Measurements from ENCODE around the gene IFNLR1. TPM values are rescaled to one million over a fixed set of nuclear protein-coding genes. Genes with fewer than 3 reads are reported as not detected.

Gene IFNLR1
- total RNA-seq, 1 donor from 2014 or later: 11.1 TPM

DNA sequence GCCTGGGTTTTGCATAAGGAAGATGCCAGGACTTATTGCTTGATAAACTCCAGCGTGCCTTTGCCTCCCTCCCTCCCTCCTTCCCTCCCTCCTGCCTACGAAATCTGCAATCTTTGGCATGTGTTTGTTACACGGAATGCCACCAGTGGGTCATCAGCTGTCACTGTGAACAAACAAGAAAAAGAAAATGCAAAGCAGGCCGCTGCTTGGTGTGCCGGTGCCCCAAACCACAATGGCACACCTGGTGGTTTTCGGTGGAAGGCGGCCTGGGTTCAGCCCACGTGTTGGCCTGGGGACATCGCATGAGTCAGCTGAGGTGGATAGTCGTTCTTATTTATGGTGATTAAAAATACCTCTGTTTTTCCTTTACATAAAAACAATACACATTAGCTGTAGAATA, 16.3 kb upstream of the IFNLR1 start:
- no peak for DNase-seq
- TF ChIP-seq, protein P1, sequence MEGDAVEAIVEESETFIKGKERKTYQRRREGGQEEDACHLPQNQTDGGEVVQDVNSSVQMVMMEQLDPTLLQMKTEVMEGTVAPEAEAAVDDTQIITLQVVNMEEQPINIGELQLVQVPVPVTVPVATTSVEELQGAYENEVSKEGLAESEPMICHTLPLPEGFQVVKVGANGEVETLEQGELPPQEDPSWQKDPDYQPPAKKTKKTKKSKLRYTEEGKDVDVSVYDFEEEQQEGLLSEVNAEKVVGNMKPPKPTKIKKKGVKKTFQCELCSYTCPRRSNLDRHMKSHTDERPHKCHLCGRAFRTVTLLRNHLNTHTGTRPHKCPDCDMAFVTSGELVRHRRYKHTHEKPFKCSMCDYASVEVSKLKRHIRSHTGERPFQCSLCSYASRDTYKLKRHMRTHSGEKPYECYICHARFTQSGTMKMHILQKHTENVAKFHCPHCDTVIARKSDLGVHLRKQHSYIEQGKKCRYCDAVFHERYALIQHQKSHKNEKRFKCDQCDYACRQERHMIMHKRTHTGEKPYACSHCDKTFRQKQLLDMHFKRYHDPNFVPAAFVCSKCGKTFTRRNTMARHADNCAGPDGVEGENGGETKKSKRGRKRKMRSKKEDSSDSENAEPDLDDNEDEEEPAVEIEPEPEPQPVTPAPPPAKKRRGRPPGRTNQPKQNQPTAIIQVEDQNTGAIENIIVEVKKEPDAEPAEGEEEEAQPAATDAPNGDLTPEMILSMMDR (IDR thresholded peaks at IDR 0.05): no peak
- Histone ChIP-seq H3K36me3 (no peaks in the 10 kb centered on the region), H3K9me3 (no peaks in the 10 kb centered on the region), H3K27me3 (no peaks in the 10 kb centered on the region), H3K4me1 (peaks cover 8% of the 10 kb centered on the region), H3K27ac (no peak overlapping the region), H3K4me3 (no peak overlapping the region)
- no peak for ATAC-seq
- intact Hi-C loops (cut with DNase I): no loop called here

DNA sequence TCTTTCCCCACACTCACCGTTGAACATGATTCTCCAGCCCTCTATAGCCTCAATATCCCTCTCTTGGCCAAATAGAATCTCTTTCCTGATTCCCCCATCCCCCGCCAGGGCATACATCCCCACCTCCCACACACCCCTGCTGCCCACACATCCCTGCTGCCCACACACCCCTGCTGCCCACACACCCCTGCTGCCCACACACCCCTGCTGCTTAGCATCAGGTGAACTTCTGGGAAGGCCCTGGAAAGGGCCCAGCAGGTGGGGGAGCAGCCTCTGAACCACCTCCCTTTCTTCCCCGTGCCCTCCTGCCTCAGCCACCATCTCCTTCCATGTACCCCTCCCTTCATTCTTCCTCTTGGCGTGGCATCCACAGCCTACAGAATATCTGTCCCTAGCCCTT, 15.9 kb upstream of the IFNLR1 start:
- Histone ChIP-seq H3K27ac (no peak overlapping the region), H3K9me3 (no peaks in the 10 kb centered on the region), H3K4me1 (peaks cover 8% of the 10 kb centered on the region), H3K4me3 (no peak overlapping the region), H3K36me3 (no peaks in the 10 kb centered on the region), H3K27me3 (no peaks in the 10 kb centered on the region)
- TF ChIP-seq, protein P1 (IDR thresholded peaks at IDR 0.05): no peak
- intact Hi-C loops (cut with DNase I): no loop called here
- no peak for ATAC-seq
- DNase-seq: no peak

DNA sequence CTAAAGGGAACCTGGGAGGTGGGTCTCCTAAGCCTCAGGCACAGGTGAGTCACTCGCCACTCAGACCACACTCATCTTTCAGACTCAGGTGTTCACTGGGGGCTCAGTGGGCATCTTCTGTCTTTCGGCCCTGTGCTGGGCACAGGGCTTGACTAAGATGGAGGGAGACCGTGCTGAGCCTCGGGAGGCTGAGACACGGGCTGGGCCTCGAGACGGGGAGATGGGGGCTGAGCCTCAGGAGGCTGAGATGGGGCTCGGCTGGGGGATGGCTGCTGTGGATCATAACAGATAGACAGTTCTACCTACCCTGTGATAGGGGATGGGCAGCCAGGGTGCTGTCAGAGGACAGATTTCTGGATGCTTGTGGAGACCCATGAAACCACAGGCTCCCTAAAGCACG, 15.5 kb upstream of the IFNLR1 start:
- no peak overlapping the region for H3K4me3 ChIP-seq
- no peaks in the 10 kb centered on the region for H3K36me3 ChIP-seq
- no peaks in the 10 kb centered on the region for H3K27me3 ChIP-seq
- peaks cover 8% of the 10 kb centered on the region for H3K4me1 ChIP-seq
- H3K27ac ChIP-seq: no peak overlapping the region
- ATAC-seq (no peak), DNase-seq (no peak)
- TF ChIP-seq, protein P1 (IDR thresholded peaks at IDR 0.05): no peak
- intact Hi-C loops (cut with DNase I): no loop called here
- H3K9me3 ChIP-seq: no peaks in the 10 kb centered on the region

DNA sequence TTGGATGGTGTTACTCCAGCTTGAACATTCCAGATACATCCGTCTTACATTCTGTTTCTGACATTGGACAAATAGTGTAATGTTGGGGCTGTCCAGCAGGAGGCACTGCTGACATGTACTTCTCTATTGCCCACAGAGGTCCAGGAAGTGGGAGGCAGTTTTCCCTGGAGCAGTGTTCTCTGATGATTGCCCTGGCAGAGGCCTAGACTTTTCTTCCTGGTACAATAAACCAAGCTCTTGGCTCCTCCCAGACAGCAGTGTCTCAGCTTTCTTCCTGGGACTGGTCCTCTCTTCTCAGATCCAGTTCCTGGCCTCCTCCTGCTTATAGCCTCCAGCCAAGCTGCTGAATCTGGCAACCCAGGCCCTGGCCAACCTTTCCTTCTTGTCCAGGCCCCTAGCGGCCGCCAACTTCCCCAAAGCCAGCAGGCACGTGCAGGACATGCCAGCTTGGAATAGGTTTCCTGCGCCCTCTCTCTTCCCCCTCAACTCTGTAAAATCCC, 14.9 kb upstream of the IFNLR1 start:
- intact Hi-C loops (cut with DNase I): loop anchor here (2.0 kb wide), 1 partner anchor 191 kb away; no protein-coding TSS in a partner anchor
- peak; percentile 73 for DNase-seq

DNA sequence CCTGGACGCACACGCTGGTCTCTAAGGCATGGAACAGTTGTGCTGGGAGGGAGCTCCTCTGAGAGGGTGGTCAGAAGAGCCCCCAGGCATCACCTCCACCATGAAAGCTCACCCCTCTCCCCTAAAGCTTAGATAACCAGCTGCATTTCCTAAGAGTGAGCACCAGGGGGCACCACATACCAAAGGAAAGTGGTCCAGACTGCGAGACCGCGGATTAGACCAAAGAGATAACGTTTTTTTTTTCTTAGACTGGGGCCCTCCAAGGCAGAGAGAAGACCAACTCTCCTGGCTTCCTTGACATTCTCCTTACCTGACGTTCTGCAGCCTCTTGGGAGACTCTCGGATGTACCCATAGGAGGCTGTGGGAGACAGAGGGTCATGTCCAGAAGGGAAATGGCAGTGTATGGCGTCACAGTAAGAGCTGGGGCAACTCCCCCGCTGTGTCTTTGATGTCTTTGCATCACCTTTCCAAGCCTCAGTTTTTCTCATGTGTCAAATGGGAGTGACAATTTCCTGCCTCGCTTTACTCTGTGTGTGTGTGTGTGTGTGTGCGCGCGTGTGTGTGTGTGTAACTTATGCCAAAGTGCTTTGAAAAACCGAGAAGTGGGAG, 12.3 kb upstream of the IFNLR1 start:
- intact Hi-C loops (cut with DNase I): no loop called here
- H3K4me1 ChIP-seq: peaks cover 8% of the 10 kb centered on the region
- H3K27ac ChIP-seq: no peak overlapping the region
- ATAC-seq (peak; percentile 75), DNase-seq (no peak)
- no peak overlapping the region for H3K4me3 ChIP-seq
- H3K27me3 ChIP-seq: no peaks in the 10 kb centered on the region
- TF ChIP-seq, protein P1 (IDR thresholded peaks at IDR 0.05): peak; percentile 87
- H3K9me3 ChIP-seq: no peaks in the 10 kb centered on the region
- H3K36me3 ChIP-seq: no peaks in the 10 kb centered on the region

More for the DNA sequence above, 14.9 kb upstream of the IFNLR1 start:
- Histone ChIP-seq H3K27ac (no peak overlapping the region), H3K36me3 (no peaks in the 10 kb centered on the region), H3K27me3 (no peaks in the 10 kb centered on the region), H3K9me3 (no peaks in the 10 kb centered on the region), H3K4me3 (no peak overlapping the region), H3K4me1 (peaks cover 8% of the 10 kb centered on the region)
- peak; percentile 87 for ATAC-seq
- TF ChIP-seq, protein P1 (IDR thresholded peaks at IDR 0.05): peak; percentile 82
